ENCODE results near the gene LRP2BP. TPM values are rescaled to one million over a fixed set of nuclear protein-coding genes. Genes with fewer than 3 reads are reported as not detected.
A peak's percentile ranks its signal among the peaks of the same experiment; 100 is the strongest.

LRP2BP gene
- 1 to 10 TPM in 3 of 4 donors, under 1 TPM in 1; 0.81 to 4.4 (median 1.5) TPM for total RNA-seq

GRCh38 chr4:185395238-185395955 lies at the start of gene LRP2BP:
Gene LRP2BP, minus strand, starts transcription at chr4:185395924. Its CDS starts 17,738 bp downstream, at chr4:185378186.
- Histone ChIP-seq H3K9me3 (no peaks in the 10 kb centered on the region), H3K4me3 (peak within 1 kb of the TSS; percentile 53 to 85), H3K27ac (peak within 1 kb of the TSS; percentile 91 to 100 (median 100)), H3K27me3 (no peaks in the 10 kb centered on the region), H3K4me1 (peaks cover 0 to 47% (median 6%) of the 10 kb centered on the region in 3 donors), H3K36me3 (peaks cover 0 to 13% of the 10 kb centered on the region in 2 donors)
- 8 to 10% methylated on average over 8 to 12 of the region's 12 CpGs for WGBS, 2 donors (ENCODE audit: low coverage in 1 of 2)
- TF ChIP-seq CTCF (IDR thresholded peaks at IDR 0.05) (no peak), EP300 (IDR thresholded peaks at IDR 0.05) (no peak), POLR2AphosphoS5 (IDR thresholded peaks at IDR 0.05) (peak; percentile 16), POLR2A (IDR thresholded peaks at IDR 0.05) (no peak)
- ATAC-seq, result no peak

GRCh38 chr4:185445209-185445608 lies 49.5 kb upstream of the LRP2BP start:
- no peak for ATAC-seq

GRCh38 chr4:185441479-185441878 lies 45.8 kb upstream of the LRP2BP start:
- H3K36me3 ChIP-seq, result no peaks in the 10 kb centered on the region
- H3K4me1 ChIP-seq, result no peaks in the 10 kb centered on the region
- no peaks in the 10 kb centered on the region for H3K9me3 ChIP-seq
- WGBS, 2 donors (ENCODE audit: low coverage in 1 of 2), result 88 to 97% methylated on average over 2 of the region's 2 CpGs
- H3K4me3 ChIP-seq, result no peak overlapping the region
- no peaks in the 10 kb centered on the region for H3K27me3 ChIP-seq
- TF ChIP-seq POLR2A (IDR thresholded peaks at IDR 0.05) (no peak), POLR2AphosphoS5 (IDR thresholded peaks at IDR 0.05) (no peak), EP300 (IDR thresholded peaks at IDR 0.05) (no peak), CTCF (IDR thresholded peaks at IDR 0.05) (no peak)
- no peak for ATAC-seq
- H3K27ac ChIP-seq, result no peak overlapping the region

More at GRCh38 chr4:185445209-185445608, 49.5 kb upstream of the LRP2BP start:
- no peak overlapping the region for H3K27ac ChIP-seq
- H3K27me3 ChIP-seq, result no peaks in the 10 kb centered on the region
- no peaks in the 10 kb centered on the region for H3K9me3 ChIP-seq
- no peaks in the 10 kb centered on the region for H3K36me3 ChIP-seq
- TF ChIP-seq POLR2AphosphoS5 (IDR thresholded peaks at IDR 0.05) (no peak), EP300 (IDR thresholded peaks at IDR 0.05) (no peak), POLR2A (IDR thresholded peaks at IDR 0.05) (no peak), CTCF (IDR thresholded peaks at IDR 0.05) (no peak)
- WGBS, 2 donors (ENCODE audit: low coverage in 1 of 2), result 86 to 96% methylated on average over 2 of the region's 2 CpGs
- H3K4me3 ChIP-seq, result no peak overlapping the region
- no peaks in the 10 kb centered on the region for H3K4me1 ChIP-seq

- Histone ChIP-seq H3K4me1 (no peaks in the 10 kb centered on the region), H3K36me3 (no peaks in the 10 kb centered on the region), H3K4me3 (no peak overlapping the region), H3K27ac (no peak overlapping the region), H3K9me3 (no peaks in the 10 kb centered on the region), H3K27me3 (no peaks in the 10 kb centered on the region)
- no peak for TF ChIP-seq CTCF (IDR thresholded peaks at IDR 0.05)
- no peak for TF ChIP-seq POLR2AphosphoS5 (IDR thresholded peaks at IDR 0.05)
- ATAC-seq, result no peak
Measured at GRCh38 chr4:185437809-185438208, 42.1 kb upstream of the LRP2BP start.

- no peak overlapping the region for H3K27ac ChIP-seq
- H3K9me3 ChIP-seq, result no peaks in the 10 kb centered on the region
- H3K4me1 ChIP-seq, result no peaks in the 10 kb centered on the region
- H3K4me3 ChIP-seq, result no peak overlapping the region
- H3K27me3 ChIP-seq, result no peaks in the 10 kb centered on the region
- no peak for ATAC-seq
- H3K36me3 ChIP-seq, result no peaks in the 10 kb centered on the region
- no peak for TF ChIP-seq POLR2A (IDR thresholded peaks at IDR 0.05)
Measured at GRCh38 chr4:185435466-185435865, 39.7 kb upstream of the LRP2BP start.

Data from gastroesophageal sphincter (tissue), 4 donors.